ENCODE measurements around the gene KCNN3.
A peak's percentile ranks its signal among the peaks of the same experiment; 100 is the strongest.

The KCNN3 gene

DNA sequence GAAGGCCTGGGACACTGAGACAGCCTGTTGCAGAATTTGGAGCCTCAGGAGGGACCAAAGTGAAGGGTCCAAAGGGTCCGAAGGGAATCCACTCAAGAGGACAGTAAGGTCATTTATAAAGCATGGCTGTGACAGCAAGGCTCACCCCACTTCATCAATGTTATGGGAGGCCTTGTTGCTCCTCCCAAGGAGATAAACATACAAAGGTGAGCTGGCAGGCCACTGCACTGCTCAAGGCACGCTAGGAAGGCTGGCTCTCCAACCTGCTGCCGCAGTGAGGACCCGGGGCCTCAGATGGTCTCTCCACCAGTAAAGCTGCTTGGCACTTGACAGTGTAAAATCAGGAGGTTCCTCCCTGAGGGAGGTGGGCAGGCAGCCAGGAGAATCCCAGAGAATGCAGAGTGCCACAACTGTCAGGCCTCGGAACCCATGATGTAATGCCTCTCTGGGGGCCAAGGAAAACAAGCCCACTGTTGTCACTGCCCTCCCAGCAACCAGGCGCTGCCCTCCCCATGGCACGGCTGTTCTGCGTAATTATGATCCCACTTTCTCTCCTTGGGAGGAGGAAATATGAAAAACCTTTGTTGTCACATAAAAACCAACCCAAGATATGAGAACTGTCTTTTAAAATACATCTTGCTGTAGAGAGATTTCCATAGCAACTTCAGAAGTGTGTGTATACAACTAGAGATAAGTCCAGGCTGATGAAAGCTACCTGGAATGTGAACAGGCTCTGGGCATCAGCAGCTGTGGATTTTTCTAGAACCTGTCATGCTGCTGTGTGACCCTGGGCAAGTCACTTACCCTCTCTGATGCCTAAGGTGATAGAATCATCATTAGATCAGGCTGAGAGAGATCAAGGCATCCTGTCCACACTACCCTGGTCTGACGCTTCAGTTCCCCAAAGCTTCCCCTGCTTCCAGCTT lies 102.5 kb downstream of the KCNN3 start:
- DNase-seq = no peak

DNA sequence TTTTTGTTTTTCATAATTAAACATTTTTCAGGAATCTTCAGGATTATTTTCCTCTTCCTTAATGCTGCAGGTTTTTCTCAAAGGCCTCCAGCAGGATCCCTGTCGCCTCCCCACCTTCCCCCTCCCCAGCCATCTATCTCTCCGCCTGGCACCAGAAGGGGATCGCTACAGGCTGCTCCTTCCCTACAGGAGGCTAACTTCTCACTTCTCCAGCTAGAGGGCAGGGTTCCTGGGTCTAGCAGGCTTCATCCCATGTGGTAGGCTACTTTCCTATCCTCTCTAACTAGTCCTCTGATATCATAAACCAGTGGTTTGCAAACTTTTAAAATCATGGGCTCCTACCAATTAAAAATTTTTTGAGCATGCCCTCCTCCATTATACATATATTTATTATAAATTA lies 104.1 kb downstream of the KCNN3 start:
- no peak for DNase-seq

DNA sequence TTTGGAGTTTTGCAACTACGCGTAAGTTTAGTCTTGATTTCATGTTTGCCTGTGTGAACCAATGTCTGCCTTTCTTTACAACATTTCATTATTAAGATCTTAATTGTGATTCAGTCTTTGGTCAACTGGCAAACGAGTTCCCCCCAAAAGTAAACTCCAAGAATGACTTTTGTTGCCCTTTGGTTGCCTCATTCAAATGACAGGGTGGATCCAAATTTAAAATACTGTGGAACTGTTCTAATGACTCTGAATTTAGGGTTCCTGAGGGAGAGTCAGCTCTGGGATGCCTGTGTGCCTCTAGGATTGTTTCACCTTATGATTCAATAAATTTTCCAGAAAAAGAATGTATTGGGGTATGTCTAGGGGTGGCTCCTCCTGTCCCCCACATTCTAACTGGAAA lies 105.3 kb downstream of the KCNN3 start:
- DNase-seq = no peak

DNA sequence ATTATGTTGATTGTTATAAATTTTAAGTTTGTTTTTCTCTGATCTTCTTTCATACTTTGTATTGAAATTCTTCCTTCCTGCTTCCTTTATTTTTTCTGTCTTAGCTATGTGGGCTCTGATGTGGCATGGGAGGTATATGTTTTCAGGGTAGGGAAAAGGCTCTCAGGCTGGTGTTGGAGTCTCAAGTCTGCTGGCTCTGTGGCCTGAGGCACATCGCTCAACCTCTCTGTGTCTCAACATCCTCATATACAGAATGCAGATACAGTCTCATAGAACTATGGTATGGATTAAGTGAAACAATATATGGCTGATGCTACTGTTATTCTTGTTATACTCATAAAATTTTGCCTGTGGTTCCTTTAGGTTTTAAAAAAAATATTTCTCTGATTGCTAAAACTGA lies 105.9 kb downstream of the KCNN3 start:
- no peak for DNase-seq

DNA sequence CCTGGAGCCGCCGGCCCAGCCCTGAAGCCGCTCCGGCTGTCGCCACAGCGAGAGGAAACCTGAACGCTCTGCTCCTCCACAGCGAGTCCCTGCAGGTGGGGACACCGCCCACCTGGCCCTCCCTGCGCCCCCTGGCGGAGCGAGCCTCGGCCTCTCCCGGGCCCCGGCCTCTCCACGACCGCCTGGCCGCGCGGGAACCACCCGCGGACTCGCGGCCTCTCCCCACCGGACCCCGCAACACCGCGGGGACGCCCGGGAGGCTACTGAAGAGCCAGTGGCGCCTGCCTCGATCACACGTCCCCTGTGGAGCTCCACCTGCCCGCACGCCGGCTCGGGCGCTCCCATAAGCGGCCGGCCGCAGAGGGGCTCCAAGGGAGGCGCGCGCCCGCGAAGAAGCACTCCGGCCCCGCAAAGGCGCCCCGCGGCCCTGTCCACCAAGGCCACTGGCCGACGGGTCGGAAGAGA lies 109.6 kb downstream of the KCNN3 start:
- no peak for DNase-seq

DNA sequence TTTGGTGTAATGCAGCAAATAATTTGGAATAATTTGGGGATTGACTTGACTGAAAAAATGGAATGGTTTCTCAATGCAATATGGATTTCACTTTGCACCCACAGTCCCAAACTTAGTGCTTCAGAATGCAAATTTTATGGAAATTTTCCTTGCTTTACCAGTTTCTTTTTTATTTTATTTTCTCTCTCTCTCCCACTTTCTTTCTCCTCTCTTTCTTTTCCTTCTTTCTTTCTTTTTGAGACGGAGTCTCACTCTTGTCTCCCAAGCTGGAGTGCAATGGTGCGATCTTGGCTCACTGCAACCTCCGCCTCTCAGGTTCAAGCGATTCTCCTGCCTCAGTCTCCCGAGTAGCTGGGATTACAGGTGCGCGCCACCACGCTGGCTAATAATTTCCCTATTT lies 110.3 kb downstream of the KCNN3 start:
- DNase-seq = no peak

DNA sequence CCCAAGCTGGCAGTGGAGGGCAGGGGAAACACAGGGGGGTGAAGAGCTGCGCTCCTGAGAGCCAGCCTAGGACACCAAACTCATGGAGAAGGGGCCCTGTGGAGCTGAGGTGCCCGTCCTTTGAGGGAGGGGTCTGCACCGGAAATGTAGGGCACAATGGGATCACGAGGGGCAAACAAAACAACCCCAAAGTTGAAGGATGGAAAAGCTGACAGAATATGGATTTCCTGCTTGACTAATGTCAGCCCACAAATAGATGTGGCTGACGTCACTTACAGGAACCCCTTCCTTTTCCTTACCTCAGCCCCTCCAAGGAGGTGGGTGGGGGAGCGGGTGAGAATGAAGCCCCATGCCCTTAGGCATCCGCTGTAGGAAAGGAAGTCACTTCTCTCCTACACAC lies 110.9 kb downstream of the KCNN3 start:
- no peak for DNase-seq

DNA sequence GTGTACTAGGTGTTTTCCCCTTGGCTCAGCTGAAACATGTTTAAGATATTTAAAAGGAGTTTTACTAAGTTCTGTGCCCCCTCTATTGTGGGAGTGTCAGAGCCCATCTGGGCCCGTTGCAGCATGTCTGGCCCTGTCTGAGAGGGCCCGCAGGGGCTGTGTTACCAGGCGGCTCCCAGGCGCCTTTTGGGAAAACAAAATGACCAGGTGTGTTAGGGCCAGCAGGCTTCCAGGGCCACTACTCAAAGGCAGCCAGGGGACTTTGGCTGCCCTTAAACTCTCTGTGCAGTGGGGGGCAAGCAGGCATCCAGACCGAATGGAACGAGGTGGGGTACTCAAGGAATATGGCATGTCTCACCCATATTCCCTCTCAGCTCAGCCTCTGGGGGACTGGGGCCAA lies 111.7 kb downstream of the KCNN3 start:
- no peak for DNase-seq

DNA sequence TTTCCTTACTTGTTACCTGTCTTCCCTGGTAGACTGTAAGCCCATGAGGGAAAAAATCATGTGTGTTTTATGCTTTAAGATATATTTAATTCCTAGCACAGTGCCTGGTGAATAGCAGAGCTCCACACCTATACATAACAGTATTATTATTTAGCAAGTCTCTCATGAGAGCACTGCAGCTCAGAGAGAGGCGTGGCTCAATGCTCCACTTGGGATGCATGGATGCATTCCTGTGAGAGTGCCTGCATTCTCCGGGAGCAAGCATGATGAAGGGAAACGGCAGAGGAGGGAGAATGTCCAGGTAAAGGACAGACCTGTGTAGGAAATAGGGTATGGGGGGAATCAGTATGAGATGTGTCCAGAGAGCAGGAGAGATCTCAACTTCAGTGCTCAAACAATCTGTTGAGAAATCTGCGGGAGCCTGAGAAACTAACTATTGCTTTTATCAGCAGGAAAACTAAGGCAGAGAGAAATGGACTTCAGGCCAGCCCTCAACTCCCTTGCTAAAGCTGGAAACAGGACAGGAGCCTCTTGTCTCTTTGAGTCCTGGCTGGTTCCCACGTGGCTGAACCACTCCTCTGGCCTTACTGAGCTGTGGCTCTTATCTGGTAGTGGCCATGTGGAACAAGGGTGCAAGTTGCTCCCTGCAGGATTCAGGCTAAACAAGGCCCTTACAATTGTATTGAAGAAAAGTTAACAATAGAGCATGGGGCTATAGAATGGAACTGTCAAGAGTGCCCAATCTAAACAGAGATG lies 113.1 kb downstream of the KCNN3 start:
- no peak for DNase-seq

DNA sequence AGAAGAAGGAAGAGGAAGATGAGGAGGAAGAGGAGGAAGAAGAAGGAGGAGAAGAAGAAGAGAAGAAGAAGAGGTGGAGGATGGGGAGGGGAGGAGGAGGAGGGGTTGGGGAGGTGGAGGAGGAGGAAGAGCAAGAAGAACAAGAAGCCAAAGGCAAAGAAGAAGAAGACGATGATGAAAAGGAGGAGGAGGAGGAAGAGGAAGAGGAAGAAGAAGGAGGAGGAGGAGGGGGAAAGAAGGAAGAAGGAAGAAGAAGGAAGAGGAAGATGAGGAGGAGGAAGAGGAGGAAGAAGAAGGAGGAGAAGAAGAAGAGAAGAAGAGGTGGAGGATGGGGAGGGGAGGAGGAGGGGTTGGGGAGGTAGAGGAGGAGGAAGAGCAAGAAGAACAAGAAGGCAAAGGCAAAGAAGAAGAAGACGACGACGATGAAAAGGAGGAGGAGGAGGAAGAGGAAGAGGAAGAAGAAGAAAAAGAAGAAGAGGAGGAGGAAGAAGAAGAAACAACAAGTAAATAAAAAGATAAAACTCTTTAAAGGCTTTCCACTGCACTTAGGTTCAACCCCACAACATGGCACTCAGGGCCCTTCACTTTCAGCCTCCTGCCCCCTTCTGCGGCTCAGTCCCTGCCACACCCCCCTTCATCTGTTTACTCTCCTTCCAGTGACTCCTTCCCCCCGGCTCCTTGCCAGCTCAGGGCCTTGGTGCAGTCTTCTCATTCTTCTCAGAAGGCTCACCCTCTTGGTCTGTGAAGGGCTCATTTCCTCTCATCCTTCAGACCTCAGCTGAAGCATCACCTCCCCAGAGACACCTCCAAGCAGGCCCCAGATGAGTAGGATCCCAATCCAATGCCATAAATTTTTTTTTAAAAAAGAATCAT lies 114.0 kb downstream of the KCNN3 start:
- no peak for DNase-seq

DNA sequence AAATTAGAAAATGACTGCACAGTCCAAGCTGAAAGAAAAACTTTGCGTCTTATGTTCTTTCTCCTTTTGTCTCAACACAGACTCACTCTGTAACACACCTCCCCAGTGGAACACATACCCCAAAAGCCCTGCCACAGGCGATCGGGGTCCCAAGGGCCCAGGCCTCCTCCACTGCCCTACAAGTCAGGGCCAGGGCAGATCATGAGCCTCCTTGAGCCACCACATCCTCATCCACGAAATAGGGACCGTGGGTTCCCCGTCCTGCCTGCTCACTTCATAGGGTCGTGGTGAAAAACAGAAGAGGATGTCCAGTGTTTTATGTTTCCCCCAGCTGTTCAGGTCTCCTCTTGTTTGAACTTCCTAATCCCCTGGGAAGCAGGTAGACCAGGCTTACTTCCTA lies 116.7 kb downstream of the KCNN3 start:
- no peak for DNase-seq

DNA sequence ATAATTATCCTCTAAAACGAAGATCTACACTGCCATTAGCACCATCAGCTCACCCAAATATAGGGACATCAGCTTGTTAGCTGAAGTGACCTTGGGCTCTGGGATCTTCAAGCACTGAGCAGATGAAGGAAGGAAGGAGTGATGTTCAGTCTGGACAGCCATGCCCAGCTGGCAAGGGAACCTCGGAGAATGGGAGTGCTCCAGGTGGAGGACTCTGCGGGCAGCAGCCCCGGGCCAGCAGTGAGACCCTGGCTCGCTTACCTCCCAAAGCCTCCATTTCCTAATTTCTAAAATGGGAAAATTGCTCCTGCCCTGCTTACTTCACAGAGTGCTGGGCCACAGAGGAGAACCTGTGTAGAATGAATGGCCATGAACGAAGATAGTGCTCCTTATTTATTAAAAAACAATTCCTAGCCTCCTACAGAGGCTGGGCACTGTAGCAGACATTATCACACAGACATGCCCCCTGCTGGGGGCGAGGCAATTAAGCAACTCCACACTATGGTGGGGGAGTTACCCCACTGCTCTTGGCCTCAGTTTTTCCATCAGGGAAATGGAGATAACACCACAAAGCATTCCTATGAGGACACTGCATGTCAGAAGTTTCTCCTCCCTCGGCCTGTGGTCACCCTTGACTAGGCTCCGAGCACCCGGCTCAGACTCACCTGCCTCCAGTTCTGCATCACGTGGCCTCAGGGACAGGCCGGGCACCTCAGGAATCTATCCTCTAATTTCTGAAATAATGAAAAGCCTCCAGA lies 117.6 kb downstream of the KCNN3 start:
- DNase-seq = no peak

DNA sequence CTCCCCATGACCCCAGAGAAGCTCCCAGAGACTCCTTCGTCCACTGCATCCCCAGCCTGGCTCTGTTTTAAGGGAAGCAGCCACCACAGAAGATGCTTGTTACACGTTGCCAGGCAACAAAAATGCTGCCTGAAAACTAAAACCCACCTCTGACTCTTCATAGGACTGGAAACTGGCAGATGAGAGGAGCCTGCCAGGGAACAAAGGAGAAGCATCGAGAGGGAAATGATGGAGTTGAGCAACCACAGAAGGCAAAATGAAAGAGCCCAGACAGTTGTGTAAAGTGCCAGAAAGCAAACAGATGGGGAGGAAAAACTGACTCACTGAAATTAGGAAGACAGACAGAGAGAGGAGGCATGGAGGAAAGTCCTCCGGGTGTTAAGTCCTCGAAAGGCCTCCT lies 118.4 kb downstream of the KCNN3 start:
- peak; percentile 99 for DNase-seq

DNA sequence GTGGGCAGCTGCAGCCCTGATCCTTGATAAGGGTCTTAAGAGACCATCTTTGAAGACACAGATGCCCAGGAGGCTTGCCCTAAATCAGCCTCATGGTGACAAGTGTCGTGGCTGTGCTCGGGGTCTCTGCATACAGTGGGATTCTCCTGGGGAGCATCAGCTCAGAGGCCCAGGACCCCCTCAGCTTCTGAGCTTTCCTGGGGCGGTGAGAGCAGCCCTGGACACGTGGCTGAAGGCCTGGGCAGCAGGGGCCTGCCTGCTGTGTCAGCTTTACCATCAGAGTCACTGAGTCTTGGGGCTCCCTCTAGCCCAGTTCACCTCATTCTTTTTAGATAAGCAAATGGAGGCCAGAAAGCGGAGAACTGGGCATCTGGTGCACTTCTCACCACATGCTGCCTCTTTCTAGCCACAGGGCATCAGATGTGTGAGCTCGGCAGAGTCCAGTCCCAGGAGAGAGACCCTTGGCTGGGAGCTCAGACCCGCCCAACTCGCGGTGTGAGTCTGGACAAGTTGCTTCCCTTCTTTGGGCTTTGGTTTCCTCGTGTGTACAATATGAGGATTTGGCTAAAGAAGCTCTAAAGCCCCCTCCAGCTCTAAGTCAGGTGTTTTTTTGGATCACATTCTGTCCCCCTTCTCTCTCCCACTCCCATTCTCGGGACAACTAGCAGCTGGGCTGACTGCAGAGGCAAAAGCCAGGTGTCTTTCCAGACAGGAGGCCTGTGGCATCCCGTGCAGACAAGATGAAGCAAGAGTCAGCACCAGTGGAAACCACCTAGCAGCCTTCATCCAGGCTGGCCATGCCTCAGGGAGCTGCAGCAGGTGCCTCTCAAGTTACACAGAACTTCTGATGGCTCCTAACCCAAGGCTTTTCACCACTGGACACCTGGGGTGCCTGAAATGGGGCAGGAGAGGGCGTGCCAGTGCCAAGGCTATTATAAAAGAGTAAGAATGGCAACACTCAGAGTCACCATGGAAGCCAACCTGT lies 119.1 kb downstream of the KCNN3 start:
- peak; percentile 99 for DNase-seq

DNA sequence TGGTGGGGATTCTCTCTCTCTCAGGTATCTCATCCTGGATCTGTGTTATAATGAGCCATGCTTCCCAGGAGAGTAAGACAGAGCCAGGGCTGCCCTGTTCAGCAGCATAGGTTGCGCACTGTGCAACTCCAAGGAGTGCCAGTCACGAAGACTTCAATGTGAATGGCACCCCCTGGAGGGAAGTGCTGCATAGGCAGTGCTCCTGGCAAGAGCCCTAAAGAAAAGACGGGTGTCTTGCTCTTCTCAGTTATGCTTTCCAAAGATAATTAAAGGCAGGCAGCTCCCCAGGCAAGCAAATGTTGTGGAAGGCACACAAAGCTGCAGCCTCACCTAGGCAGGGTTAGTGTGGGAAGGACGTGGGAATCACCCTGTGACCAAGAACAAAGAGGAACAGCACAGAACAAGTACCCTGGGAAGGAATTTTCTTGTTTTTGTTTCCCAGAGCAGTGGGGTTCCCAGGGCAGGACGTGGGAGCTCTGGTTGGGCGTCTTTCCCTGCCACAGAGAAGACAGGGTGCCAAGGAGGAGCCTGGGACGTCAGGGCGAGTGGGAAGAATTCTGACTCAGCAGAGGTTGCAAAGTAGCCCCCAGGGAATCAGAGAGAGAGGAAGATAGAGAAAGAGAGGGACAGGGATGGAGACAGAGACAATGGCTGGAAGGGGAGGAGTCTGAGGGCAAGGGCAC lies 120.9 kb downstream of the KCNN3 start:
- no peak for DNase-seq

DNA sequence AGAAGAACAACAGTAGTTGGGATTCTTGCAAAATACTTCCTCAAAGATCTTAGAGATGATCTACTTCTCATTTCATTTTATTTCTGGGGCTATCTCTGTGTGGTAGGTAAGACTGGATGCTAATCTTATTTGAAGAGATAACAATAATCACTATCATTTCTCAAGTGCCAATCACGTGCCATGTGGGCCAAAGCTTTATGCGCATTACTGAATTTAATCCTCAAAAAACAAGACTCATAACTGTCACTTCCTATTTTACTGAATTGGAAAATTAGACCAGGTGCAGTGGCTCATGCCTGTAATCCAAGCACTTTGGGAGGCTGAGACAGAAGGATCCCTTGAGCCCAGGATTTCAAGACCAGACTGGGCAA lies 121.7 kb downstream of the KCNN3 start:
- no peak for DNase-seq

DNA sequence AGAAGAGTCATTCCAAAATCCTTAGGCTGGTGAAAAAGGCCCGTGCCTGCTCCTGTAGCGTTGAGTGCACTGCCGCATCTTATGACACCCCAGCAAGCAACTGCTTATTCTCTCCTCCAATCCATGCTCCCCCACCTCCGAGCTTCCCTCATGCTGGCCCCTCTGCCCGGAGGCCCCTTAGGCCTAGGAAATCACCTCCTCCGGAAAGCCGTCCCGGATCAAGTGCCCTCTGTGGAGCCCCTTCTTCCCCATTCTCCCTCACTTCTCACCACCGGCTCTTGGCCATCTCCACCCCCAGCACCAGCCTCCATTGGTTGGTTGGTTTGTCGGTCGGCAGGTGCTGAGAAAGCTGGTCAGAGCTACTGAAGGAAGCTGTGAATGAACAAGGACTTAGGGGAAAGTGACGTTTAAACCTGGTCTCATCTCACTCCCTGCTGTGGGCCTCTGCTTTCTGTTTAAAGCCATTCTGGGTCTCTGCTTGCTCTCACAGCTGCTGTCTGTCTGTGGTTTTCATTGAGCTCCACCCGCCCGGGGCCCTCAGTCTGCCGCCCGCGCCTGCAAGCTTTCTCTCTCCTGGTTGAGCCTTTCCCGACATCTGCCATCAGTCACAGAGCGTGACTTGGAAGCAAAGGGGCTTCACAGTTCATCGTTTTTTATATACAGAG lies 122.2 kb downstream of the KCNN3 start:
- DNase-seq = peak; percentile 93

DNA sequence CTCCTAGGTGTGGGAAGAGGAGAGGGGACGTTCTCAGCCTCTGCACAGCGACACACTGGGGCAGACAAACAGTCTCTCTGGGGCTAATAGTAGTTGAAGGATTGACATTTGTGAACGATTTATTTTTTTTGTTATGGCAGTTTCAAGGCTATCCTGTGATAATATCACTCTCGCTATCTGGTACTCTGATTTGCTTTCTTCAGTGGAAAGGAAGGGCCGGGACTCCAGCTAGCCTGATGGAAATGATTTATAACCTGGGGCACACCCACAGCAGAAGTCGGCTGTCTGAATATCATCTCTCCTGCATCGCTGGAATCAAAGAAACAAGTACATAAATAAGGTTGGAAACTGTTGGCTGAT lies 122.7 kb downstream of the KCNN3 start:
- DNase-seq = peak; percentile 50

DNA sequence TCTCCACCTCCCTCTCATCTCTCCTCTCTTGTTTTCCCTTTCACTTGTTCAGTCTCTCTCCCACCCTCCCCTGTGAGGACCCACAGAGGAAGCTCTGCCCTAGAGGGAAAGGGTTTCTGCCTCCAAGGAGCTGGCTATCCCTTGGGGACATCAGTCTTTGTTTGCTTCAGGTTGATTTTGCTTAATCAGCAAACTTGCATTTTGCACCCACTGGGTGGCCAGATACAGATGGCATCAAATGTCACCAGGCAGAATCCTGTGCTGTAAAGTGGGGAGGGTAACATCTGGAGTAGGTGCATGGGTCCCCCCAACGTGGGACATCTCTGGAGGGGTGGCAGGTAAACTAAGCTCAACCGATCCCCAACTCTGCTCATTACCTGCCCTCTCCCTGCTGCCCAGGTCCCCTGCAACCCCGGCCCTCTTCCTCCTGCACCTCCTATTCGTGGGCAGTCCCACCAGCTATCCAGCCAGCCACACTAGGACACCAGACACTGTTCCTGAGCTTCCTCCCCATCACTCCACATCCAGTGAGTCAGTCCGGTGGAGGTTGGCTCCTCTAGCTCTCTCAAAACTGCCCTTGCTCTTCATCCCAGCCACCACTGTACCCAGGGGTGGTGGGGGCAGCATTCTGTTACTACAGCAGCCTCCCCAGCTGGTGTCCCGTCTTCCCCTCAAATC lies 123.3 kb downstream of the KCNN3 start:
- no peak for DNase-seq

Measured in NCI-H187 treated with DMSO at 0.1 percent for 48 hours (cell line).